Mesenchymal stem cell (in vitro differentiated cells and primary cell): ENCODE data around the gene HNRNPL.
"Not testable (repeated sequence)": the region's sequence is repeated elsewhere in the genome, so short reads cannot be mapped to it uniquely, and the experiment has no call there.

ENCODE experiments used
- DNase-seq: peaks from one replicate; pipeline ENCODE4 v3.0.0-alpha.2; 2013
- H2AFZ ChIP-seq: one replicate; pipeline ENCODE4 v1.6.1; 2013; ENCODE audit warnings: low read depth, mild to moderate bottlenecking, control low read depth, inconsistent platforms, low read length, moderate library complexity
- H2AK5ac ChIP-seq: 2 replicates; pipeline ENCODE4 v1.6.1; 2013; ENCODE audit warnings: low read length, moderate library complexity, mild to moderate bottlenecking, inconsistent platforms; ENCODE audit not compliant: severe bottlenecking
- H2BK120ac ChIP-seq: one replicate; pipeline ENCODE4 v1.6.1; 2013; ENCODE audit warnings: low read depth, mild to moderate bottlenecking, inconsistent platforms, low read length, moderate library complexity
- H2BK12ac ChIP-seq, 2 experiments: one replicate each; pipeline ENCODE4 v1.6.1; 2013; ENCODE audit warnings: inconsistent platforms in 2 of 2, low read length in 2 of 2, mild to moderate bottlenecking in 2 of 2, moderate library complexity in 2 of 2, control low read depth in 1 of 2
- H2BK15ac ChIP-seq: one replicate; pipeline ENCODE4 v1.6.1; 2013; ENCODE audit warnings: mild to moderate bottlenecking, low read depth, inconsistent platforms; ENCODE audit not compliant: poor library complexity, severe bottlenecking
- H2BK5ac ChIP-seq: 2 replicates; pipeline ENCODE4 v1.6.1; 2013; ENCODE audit warnings: low read depth, mild to moderate bottlenecking, low read length, control low read depth, inconsistent platforms; ENCODE audit not compliant: poor library complexity, severe bottlenecking
- H3K14ac ChIP-seq, 2 experiments: one replicate each; pipeline ENCODE4 v1.6.1; 2013; ENCODE audit warnings: inconsistent platforms in 2 of 2, low read length in 2 of 2, control low read depth in 1 of 2, mild to moderate bottlenecking in 1 of 2, moderate library complexity in 1 of 2
- H3K18ac ChIP-seq, 2 experiments: one replicate each; pipeline ENCODE4 v1.6.1; 2013; ENCODE audit warnings: inconsistent platforms in 2 of 2, low read length in 2 of 2, control low read depth in 1 of 2, low read depth in 1 of 2, mild to moderate bottlenecking in 1 of 2
- H3K23ac ChIP-seq, 2 experiments: one replicate each; pipeline ENCODE4 v1.6.1; 2013; ENCODE audit warnings: inconsistent platforms in 2 of 2, low read length in 2 of 2, mild to moderate bottlenecking in 2 of 2, moderate library complexity in 2 of 2, control low read depth in 1 of 2
- H3K27ac ChIP-seq: 2 replicates; pipeline ENCODE4 v1.5.1; 2013; ENCODE audit warnings: mild to moderate bottlenecking, moderate library complexity, low read length, control low read depth, inconsistent platforms; ENCODE audit not compliant: poor library complexity, severe bottlenecking
- H3K27me3 ChIP-seq, 2 experiments: 2 replicates each; pipeline versions ENCODE4 v1.6.1 to v1.7.0; 2013; ENCODE audit warnings: low read length in 2 of 2, mild to moderate bottlenecking in 2 of 2, moderate library complexity in 2 of 2, control low read depth in 1 of 2, inconsistent platforms in 1 of 2; ENCODE audit not compliant: control insufficient read depth in 1 of 2, insufficient read depth in 1 of 2
- H3K36me3 ChIP-seq, 2 experiments: 2 replicates each; pipeline versions ENCODE4 v1.6.1 to v1.7.0; 2013; ENCODE audit warnings: low read length in 2 of 2, control low read depth in 1 of 2, inconsistent platforms in 1 of 2, low read depth in 1 of 2, mild to moderate bottlenecking in 1 of 2; ENCODE audit not compliant: insufficient read depth in 2 of 2, control insufficient read depth in 1 of 2
- H3K4ac ChIP-seq, 2 experiments: one replicate each; pipeline ENCODE4 v1.6.1; 2013; ENCODE audit warnings: inconsistent platforms in 2 of 2, low read length in 2 of 2, mild to moderate bottlenecking in 2 of 2, moderate library complexity in 2 of 2, control low read depth in 1 of 2, low read depth in 1 of 2
- H3K4me1 ChIP-seq: 2 replicates; pipeline ENCODE4 v1.6.1; 2013; ENCODE audit warnings: low read depth, low read length, control low read depth; ENCODE audit not compliant: control insufficient read depth, insufficient read depth
- H3K4me2 ChIP-seq: 2 replicates; pipeline ENCODE4 v1.6.1; 2013; ENCODE audit warnings: low read length, mild to moderate bottlenecking, inconsistent platforms; ENCODE audit not compliant: poor library complexity, severe bottlenecking
- H3K4me3 ChIP-seq, 2 experiments: 2 replicates each; pipeline versions ENCODE4 v1.5.1 to v1.7.0; 2013; ENCODE audit warnings: low read length in 2 of 2, mild to moderate bottlenecking in 2 of 2, control low read depth in 1 of 2, low read depth in 1 of 2; ENCODE audit not compliant: insufficient read depth in 1 of 2
- H3K79me1 ChIP-seq: replicated peaks from 2 replicates; pipeline ENCODE4 v1.6.1; 2013; ENCODE audit warnings: mild to moderate bottlenecking, control low read depth, low read length, inconsistent platforms; ENCODE audit not compliant: poor library complexity, severe bottlenecking
- H3K9ac ChIP-seq: 2 replicates; pipeline ENCODE4 v1.7.0; 2013; ENCODE audit warnings: mild to moderate bottlenecking, low read length, moderate library complexity
- H3K9me3 ChIP-seq: 2 replicates; pipeline ENCODE4 v1.7.0; 2013; ENCODE audit warnings: mild to moderate bottlenecking, low read length; ENCODE audit not compliant: control insufficient read depth
- H4K8ac ChIP-seq: one replicate; pipeline ENCODE4 v1.6.1; 2013; ENCODE audit warnings: inconsistent platforms, mild to moderate bottlenecking, low read length, moderate library complexity
- H4K91ac ChIP-seq: one replicate; pipeline ENCODE4 v1.6.1; 2013; ENCODE audit warnings: mild to moderate bottlenecking, low read length, inconsistent platforms
- WGBS: methylation state at CpG from one replicate; pipeline ENCODE4 v1.1.7; 2013; ENCODE audit warnings: mixed read lengths; 5-methylcytosine and 5-hydroxymethylcytosine counted together

The HNRNPL gene

DNA sequence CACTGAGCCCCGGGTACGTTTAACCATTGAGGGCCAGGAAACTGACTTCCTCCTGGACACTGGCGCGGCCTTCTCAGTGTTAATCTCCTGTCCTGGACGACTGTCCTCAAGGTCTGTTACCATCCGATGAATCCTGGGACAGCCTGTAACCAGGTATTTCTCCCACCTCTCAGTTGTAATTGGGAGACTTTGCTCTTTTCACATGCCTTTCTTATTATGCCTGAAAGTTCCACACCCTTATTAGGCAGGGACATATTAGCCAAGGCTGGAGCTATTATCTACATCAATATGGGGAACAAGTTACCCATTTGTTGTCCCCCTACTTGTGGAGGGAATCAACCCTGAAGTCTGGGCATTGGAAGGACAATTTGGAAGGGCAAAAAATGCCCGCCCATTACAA lies 23.9 kb downstream of the HNRNPL start:
- Histone ChIP-seq H3K36me3 (peaks cover 32 to 46% of the 10 kb centered on the region in 2 experiments), H3K79me1 (peaks cover 26% of the 10 kb centered on the region)
- not testable (repeated sequence) for H3K14ac ChIP-seq, H3K4me2 ChIP-seq, H3K27me3 ChIP-seq, H3K23ac ChIP-seq, H3K9ac ChIP-seq, H4K91ac ChIP-seq, H3K4me1 ChIP-seq, H2AK5ac ChIP-seq, H3K4me3 ChIP-seq, H2BK5ac ChIP-seq, H3K9me3 ChIP-seq, H3K4ac ChIP-seq, H2BK12ac ChIP-seq, H2BK15ac ChIP-seq, H3K18ac ChIP-seq, H2AFZ ChIP-seq, DNase-seq, H4K8ac ChIP-seq, H3K27ac ChIP-seq, H2BK120ac ChIP-seq
- WGBS, result 97% methylated on average over 7 of the region's 7 CpGs

DNA sequence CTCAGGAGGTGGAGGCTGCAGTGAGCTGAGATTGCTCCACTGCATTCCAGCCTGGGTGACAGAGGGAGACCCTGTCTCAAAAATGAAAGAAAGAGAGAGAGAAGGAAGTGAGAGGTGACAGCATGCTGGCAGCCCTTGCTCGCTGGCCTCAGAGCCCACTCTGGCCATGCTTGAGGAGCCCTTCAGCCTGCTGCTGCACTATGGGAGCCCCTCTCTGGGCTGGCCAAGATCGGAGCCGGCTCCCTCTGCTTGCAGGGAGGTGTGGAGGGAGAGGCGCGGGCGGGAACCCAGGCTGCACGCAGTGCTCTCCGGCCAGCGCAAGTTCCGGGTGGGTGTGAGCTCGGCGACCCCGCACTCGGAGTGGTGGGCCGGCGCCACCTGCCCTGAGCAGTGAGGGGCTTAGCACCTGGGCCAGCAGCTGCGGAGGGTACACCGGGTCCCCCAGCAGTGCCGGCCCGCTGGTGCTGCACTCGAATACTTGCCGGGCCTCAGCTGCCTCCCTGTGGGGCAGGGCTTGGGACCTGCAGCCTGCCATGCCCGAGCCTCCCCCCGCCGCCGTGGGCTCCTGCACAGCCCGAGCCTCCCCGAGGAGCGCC lies 28.5 kb downstream of the HNRNPL start:
- H3K36me3 ChIP-seq, result peaks cover 32 to 51% of the 10 kb centered on the region in 2 experiments
- not testable (repeated sequence) for H3K4me1 ChIP-seq, H3K14ac ChIP-seq, H3K27ac ChIP-seq, H2AK5ac ChIP-seq, H2BK12ac ChIP-seq, H3K9me3 ChIP-seq, H3K23ac ChIP-seq, H4K91ac ChIP-seq, H4K8ac ChIP-seq, H3K9ac ChIP-seq, H3K27me3 ChIP-seq, H3K18ac ChIP-seq, H3K4me2 ChIP-seq, H3K4ac ChIP-seq, H2BK5ac ChIP-seq, H2BK120ac ChIP-seq, H3K4me3 ChIP-seq, H2AFZ ChIP-seq, H2BK15ac ChIP-seq, DNase-seq
- peaks cover 19% of the 10 kb centered on the region for H3K79me1 ChIP-seq
- WGBS, result 98% methylated on average over 23 of the region's 29 CpGs

DNA sequence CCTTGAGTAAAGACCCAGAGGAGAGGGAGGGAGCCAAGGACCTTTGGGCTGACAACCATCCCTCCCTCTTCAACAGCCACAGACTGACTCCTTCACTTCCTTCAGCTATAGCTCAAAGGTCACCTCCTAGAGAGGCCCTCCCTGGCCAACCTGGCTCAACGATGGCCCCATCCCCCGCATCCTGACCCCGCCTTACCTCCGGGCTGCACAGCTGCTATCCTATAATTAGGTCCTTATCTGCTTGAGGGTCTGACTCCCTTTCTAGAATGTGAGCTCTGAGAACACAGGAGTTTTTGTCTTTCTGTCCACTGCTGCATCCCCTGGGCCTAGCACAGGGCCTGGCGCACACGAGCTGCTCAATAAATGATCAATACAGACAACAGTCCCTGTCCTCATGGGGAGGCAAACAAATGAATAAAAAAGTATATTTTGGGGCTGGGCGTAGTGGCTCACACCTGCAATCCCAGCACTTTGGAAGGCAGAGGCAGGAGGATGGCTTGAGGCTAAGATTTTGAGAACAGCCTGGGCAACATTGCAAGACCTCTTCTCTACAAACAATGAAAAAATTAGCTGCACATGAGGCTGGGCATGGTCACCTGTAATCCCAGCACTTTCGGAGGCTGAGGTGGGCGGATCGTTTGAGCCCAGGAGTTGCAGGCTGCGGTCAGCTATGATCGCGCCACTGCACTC lies 30.4 kb downstream of the HNRNPL start:
- Histone ChIP-seq H2BK5ac (no peak overlapping the region), H3K27me3 (no peaks in the 10 kb centered on the region), H3K4me2 (no peak overlapping the region), H2BK15ac (no peak overlapping the region), H2BK120ac (no peak overlapping the region), H2BK12ac (no peak overlapping the region), H3K14ac (no peak overlapping the region), H3K9ac (no peak overlapping the region), H3K9me3 (no peaks in the 10 kb centered on the region), H3K4ac (no peak overlapping the region), H2AK5ac (no peak overlapping the region), H2AFZ (no peak overlapping the region), H3K79me1 (peaks cover 19% of the 10 kb centered on the region), H3K27ac (no peak overlapping the region), H4K91ac (no peak overlapping the region), H3K4me1 (peaks cover 3% of the 10 kb centered on the region), H4K8ac (peak overlapping the region; percentile 59), H3K23ac (no peak overlapping the region), H3K18ac (no peak overlapping the region), H3K36me3 (peaks cover 39 to 67% of the 10 kb centered on the region in 2 experiments), H3K4me3 (no peak overlapping the region)
- no peak for DNase-seq
- 83% methylated on average over 12 of the region's 13 CpGs for WGBS

DNA sequence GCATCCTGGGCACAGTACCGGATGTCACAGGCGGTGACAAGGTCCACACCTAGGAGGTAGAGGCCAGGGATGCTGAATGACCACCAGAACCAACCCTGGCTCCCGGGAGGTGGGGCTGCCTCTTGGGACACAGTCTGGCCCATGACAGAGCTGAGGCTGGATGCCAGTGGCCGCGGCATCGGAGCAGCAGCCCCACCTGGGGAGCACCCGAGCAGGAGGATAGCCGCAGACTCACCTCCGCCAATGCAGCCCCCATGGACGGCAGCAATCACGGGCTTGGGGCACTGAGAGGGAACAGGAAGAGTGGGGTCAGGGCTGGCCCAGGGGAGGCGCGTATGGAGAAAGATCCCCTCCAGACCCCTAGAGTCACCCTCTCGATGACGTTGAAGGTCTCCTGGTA lies 32.7 kb downstream of the HNRNPL start:
- no peak overlapping the region for H2BK120ac ChIP-seq
- H3K9me3 ChIP-seq, result no peaks in the 10 kb centered on the region
- H4K8ac ChIP-seq, result no peak overlapping the region
- no peak overlapping the region for H3K4ac ChIP-seq
- H3K23ac ChIP-seq, result no peak overlapping the region
- H3K36me3 ChIP-seq, result peaks cover 32 to 59% of the 10 kb centered on the region in 2 experiments
- no peak overlapping the region for H3K14ac ChIP-seq
- no peak overlapping the region for H4K91ac ChIP-seq
- no peak overlapping the region for H3K27ac ChIP-seq
- no peak overlapping the region for H3K4me3 ChIP-seq
- no peak overlapping the region for H2BK5ac ChIP-seq
- peaks cover 12% of the 10 kb centered on the region for H3K79me1 ChIP-seq
- WGBS, result over 99% methylated on average over 15 of the region's 15 CpGs
- no peak overlapping the region for H3K9ac ChIP-seq
- H2BK15ac ChIP-seq, result no peak overlapping the region
- H2AK5ac ChIP-seq, result no peak overlapping the region
- no peak overlapping the region for H2BK12ac ChIP-seq
- no peak for DNase-seq
- peaks cover 5% of the 10 kb centered on the region for H3K4me1 ChIP-seq
- no peak overlapping the region for H3K18ac ChIP-seq
- H3K27me3 ChIP-seq, result no peaks in the 10 kb centered on the region
- H2AFZ ChIP-seq, result no peak overlapping the region
- no peak overlapping the region for H3K4me2 ChIP-seq
